Measurements from ENCODE around the gene MECR. TPM values are rescaled to one million over a fixed set of nuclear protein-coding genes. Genes with fewer than 3 reads are reported as not detected.

The MECR gene
- total RNA-seq, 2 donors from 2014 or later: 12.9 to 21.8 TPM

GRCh38 chr1:29193879-29194455 lies 36.8 kb downstream of the MECR start:
- no peak overlapping the region for H3K4me3 ChIP-seq
- no peak for TF ChIP-seq CTCF (IDR thresholded peaks at IDR 0.05)
- no peaks in the 10 kb centered on the region for H3K4me1 ChIP-seq
- intact Hi-C loops (cut with DNase I): no loop called here
- no peaks in the 10 kb centered on the region for H3K36me3 ChIP-seq
- H3K27me3 ChIP-seq: no peaks in the 10 kb centered on the region
- H3K9me3 ChIP-seq: no peaks in the 10 kb centered on the region
- no peak overlapping the region for H3K9ac ChIP-seq (ENCODE audit: low read depth in 2 of 2, low read length in 2 of 2)
- no peak overlapping the region for H3K27ac ChIP-seq
- no peak for DNase-seq

DNA sequence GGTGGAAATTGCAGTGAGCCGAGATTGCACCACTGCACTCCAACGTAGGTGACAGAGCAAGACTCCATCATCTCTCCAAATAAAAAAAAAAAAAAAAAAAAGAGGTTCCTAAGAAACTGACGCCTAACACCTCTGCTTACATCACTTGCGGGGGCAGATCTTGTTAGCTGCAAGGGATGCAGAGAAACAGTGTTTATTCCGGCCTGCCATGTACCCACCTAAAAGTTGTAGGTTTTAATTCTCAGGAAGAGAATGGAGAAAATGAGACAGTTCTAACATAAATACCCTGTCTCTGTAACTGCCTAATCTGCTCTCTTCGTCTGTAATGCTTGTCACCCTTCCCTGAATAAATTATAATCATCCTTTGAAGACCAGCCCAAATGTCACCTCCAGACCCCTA lies 40.0 kb downstream of the MECR start:
- TF ChIP-seq CTCF (IDR thresholded peaks at IDR 0.05): no peak
- Histone ChIP-seq H3K27me3 (no peaks in the 10 kb centered on the region), H3K4me1 (no peaks in the 10 kb centered on the region), H3K9ac (ENCODE audit: low read depth in 2 of 2, low read length in 2 of 2) (no peak overlapping the region), H3K36me3 (no peaks in the 10 kb centered on the region), H3K4me3 (no peak overlapping the region), H3K27ac (no peak overlapping the region), H3K9me3 (no peaks in the 10 kb centered on the region)
- DNase-seq: no peak
- intact Hi-C loops (cut with DNase I): no loop called here

DNA sequence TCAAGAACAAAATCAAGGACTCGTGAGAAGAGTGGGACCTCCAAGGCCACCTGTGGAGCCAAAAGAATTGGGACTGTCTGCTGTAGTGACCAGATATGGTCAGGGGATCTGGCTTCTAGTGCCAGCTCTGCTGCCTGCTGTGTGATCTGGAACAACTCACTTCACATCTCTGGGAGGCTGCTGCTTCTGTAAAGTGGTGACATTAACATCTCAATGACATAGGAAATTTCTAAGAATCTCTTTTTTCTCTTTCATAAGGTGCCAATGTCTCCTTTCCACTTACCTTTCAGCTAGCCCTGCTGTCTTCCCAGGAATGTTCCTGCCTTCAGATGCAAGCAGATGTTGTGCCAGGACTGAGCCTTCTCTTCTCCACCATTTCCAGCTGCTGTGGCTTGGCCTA lies 44.0 kb downstream of the MECR start:
- no peak overlapping the region for H3K4me3 ChIP-seq
- no peaks in the 10 kb centered on the region for H3K4me1 ChIP-seq
- H3K27me3 ChIP-seq: no peaks in the 10 kb centered on the region
- no peaks in the 10 kb centered on the region for H3K36me3 ChIP-seq
- intact Hi-C loops (cut with DNase I): no loop called here
- no peak for DNase-seq
- H3K27ac ChIP-seq: no peak overlapping the region
- no peak for TF ChIP-seq CTCF (IDR thresholded peaks at IDR 0.05)
- H3K9me3 ChIP-seq: no peaks in the 10 kb centered on the region
- H3K9ac ChIP-seq (ENCODE audit: low read depth in 2 of 2, low read length in 2 of 2): no peak overlapping the region

DNA sequence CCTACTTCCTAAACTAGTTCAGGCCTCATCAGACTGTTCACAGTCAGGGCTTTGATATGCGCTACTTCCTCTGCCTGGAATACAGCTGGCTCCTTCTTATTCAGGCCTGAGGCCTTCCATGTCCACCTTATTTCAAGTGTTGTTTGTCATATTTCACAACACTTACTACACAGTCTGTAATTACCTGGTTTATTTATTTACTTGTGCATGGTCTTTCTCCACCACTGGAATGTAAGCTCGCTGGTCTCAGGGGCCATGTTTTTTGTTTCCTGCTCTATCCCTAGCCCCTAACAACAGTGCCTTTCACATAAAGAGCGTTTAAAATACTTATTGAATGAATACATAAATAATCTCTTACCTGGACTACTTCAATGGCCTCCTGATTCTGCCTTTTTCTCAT lies 44.5 kb downstream of the MECR start:
- no peak for DNase-seq
- H3K4me3 ChIP-seq: no peak overlapping the region
- no peak for TF ChIP-seq CTCF (IDR thresholded peaks at IDR 0.05)
- H3K27ac ChIP-seq: no peak overlapping the region
- H3K36me3 ChIP-seq: no peaks in the 10 kb centered on the region
- H3K4me1 ChIP-seq: no peaks in the 10 kb centered on the region
- intact Hi-C loops (cut with DNase I): no loop called here
- H3K27me3 ChIP-seq: no peaks in the 10 kb centered on the region
- H3K9ac ChIP-seq (ENCODE audit: low read depth in 2 of 2, low read length in 2 of 2): no peak overlapping the region
- no peaks in the 10 kb centered on the region for H3K9me3 ChIP-seq

- Histone ChIP-seq H3K4me3 (no peak overlapping the region), H3K9me3 (no peaks in the 10 kb centered on the region), H3K4me1 (peaks cover 13% of the 10 kb centered on the region), H3K9ac (ENCODE audit: low read depth in 2 of 2, low read length in 2 of 2) (no peak overlapping the region), H3K27me3 (no peaks in the 10 kb centered on the region), H3K36me3 (no peaks in the 10 kb centered on the region), H3K27ac (no peak overlapping the region)
- no peak for DNase-seq
- intact Hi-C loops (cut with DNase I): no loop called here
- TF ChIP-seq CTCF (IDR thresholded peaks at IDR 0.05): no peak
These were observed 47.4 kb downstream of the MECR start for GRCh38 chr1:29183287-29183686.

All from colonic mucosa (tissue), 4 donors.